Measurements from ENCODE around the gene LRMDA.

Gene LRMDA

DNA sequence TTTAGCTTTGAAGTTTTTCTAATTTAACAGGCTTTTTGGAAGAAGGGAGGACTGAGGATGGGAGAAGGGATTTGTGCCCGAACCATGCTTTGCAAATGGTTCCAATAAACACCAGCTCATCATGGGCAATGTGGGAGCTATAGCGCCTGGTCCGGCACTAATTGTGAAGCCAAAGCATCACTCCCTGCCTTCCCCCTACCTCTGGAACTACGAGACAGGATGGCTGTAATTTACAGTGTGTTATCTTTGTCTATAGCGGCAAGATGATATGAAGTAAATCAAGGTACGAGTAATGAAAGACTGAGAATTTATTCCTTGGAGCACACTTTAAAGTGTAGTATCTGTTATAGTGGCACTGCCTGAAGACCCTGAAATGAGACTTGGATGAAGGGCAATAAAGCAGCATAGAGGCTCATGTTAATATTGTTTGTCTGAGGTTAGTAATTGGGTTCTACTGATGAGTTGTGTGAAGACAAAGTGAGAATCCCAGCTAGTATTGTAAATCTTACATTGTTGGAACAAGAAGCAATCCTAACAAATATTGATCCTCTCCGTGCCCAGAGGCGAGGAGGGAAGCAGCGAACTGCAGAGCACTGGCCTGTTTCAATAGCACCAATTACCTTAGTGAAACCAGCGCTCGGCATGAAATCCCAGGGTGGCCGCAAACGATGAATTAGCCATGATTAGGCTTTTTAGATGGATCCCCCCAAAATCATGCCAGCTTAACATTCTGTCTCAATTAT, 507.1 kb downstream of the LRMDA start:
- no peak for FAIRE-seq
- DNase-seq (ENCODE audit: low spot score): no peak

DNA sequence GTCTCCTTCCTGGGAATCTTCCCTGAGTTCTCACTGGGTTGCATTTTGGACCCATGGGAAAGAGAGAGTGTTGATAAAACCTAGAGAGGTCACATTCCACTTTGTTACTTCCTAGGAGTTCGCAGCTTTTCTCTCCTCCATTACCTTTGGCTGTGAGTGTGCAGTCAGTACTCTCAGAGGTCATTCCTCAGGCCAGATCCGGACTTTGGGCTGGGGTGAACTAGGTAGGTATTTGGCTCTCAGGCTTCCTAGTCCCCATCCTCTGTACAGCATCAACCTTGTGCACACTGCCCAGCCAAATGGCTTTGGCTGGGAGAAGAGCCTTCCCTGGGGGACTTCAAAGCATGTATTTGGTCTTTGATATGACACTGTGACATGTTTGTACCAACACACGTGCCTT, 508.1 kb downstream of the LRMDA start:
- no peak for DNase-seq (ENCODE audit: low spot score)
- no peak for FAIRE-seq

DNA sequence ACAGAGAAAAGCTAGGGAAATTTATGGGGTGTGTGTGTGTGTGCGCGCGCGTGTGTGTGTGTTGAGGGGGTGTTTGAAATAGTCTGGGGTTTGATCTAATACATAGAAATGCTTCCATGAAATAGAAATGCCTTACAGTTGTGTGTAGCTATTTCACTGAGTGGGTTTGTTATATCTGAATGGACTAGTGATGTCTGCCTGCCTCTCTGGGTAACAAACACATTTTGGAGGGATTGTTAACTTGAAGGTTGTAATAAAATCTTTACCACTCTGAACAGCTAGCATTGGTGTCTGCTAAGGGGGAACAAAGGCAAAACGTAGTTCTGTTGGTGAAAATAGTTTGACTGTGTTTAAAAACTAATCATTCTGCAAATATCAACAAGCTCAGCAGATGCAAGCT, 509.3 kb downstream of the LRMDA start:
- DNase-seq (ENCODE audit: low spot score) (no peak), FAIRE-seq (no peak)

DNA sequence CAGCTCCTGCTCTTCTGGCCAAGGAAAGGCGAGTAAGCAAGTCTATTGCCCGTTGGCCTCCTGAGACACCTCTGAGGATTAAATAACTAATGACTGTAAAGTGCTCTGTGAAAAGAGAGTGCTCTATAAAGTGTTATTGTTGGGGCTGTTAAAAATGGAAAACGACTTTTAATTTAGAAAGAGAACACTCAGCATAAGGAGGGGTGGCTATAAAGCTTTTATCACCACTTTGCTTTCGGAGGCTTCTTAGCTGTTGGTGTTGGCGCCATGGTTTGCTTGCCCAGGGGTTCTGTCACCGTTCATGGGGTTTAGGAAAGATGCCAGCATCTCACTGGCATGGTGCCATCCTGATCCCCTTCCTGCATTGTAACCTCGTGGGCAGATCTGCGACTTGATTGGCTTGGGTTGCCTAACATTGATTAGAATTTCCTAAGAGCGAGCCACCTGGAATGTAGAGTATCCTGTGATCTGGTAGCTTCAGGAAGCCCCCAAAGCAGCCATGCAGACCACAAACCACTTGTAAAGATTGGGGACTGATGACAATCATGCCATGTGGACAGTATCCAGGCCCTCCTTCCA, 509.9 kb downstream of the LRMDA start:
- no peak for FAIRE-seq
- no peak for DNase-seq (ENCODE audit: low spot score)

DNA sequence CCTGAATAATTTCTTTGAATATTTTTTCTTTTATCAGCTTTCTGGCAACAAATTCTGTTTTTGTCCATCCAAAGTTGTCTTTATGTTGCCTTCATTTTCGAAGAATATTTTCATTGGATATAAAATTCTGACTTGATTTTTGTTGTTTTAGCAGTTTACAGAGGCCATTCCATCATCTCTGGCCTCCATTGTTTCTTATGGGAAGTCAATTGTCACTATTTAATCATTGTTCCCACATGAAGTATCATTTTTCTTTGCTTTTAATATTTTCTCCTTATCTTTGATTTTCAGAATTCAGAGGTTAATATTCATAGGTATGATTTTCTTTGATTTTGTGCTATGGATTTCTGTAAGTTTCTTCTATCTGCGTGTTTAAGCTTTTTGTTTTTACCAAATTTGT, 512.6 kb downstream of the LRMDA start:
- no peak for FAIRE-seq
- no peak for DNase-seq (ENCODE audit: low spot score)

DNA sequence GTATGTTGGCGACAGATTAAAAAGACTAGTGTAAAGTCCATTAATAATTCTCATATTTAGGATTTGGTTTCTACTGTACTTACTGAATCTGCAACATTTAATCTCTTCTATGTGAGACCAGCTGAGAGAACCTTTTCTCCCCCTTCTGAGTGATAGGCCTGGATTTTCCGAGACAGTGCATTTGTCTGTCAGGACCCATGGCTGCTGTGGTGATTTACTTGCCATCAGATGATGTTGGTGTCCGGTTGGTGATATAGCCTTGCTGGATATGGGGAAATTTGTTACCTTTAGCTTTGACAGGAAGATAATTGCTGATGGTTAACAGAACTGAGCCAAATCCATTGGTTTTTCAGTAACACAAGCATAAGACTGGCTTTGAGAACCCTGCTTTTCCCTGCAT, 517.2 kb downstream of the LRMDA start:
- FAIRE-seq: no peak
- no peak for DNase-seq (ENCODE audit: low spot score)

DNA sequence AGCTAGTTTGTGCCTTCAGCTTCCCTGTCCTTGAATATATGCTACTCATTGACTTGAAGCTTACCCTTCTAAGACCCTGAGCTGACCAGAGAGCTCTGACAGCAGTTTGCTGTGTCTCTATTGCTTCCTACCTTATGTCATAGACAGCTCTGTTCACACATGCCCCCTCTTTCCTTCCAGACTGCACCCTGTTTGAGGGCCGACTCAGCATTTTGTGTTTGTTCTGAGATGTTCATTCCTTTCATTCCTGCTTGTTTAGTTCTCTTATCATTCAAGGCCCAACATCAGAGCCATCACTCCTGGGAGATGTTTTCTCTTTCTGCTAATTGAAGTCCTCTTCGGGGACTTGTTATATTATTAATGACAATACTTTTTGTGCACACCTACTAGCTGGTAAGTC, 518.9 kb downstream of the LRMDA start:
- no peak for FAIRE-seq
- no peak for DNase-seq (ENCODE audit: low spot score)

DNA sequence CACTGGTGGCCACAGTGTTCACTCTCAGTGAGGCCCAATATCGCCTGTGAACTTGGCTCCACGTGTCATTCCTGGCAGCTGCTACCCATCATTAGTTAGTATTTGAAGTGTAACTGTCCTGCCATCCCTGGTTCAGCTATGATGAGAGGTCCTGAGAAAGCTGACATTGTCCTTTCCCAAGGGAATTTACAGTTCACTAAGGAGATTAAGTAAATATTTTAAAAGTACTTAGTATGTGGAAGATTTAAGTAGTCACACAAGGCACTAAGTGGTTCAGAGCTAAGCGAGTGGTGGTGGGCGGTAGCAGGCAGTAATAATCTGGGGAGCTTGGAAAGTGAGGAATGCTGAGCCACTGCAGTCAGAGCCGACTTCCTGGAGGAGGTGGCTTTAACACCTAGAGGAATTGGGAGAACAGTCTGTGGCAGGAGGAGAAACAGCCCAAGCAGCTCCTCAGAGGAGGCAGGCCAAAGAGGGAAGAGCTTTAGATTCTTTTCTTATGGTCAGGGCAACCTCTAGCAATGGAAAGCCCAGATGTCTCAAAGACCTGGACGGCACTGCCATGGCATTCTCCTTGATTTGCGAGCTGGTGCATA, 519.7 kb downstream of the LRMDA start:
- DNase-seq (ENCODE audit: low spot score): no peak
- peak; percentile 61 for FAIRE-seq

DNA sequence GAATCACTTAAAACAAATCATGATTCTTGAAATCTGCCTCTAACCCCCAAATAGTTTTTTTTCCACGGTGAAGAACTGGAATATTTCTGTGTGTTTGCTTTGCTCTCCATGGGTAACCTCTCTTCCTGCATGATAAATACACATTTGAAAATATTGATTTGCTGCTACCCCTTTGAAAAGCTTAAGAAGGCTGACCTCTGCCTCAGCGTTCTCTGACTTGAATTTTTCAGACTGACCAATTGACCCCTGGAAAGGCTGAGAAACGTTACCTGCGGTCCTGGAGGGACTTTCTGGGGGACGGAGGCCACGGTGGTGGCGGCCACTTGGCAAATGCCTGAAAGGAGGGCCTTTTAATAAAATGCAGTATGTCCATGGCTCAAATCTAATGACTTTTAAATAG, 520.2 kb downstream of the LRMDA start:
- DNase-seq (ENCODE audit: low spot score) (no peak), FAIRE-seq (no peak)

DNA sequence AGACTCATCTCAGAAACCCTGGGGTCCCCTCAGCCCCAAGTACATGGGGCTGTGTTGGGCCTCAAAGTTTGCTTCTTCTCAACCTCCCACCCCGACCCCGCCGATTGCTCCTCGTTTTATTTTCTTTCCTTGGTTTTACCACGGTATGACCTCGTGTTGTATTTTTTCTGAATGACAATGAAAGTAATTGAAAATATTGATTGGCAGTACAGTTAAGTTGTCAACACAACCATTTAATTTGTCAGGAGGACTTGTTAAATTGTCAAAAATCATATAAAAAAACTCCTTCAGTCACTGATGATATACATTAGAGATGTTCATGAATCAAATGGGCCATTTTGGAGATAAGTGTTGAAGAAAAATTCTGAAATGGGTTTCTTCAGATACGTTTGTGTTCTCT, 520.7 kb downstream of the LRMDA start:
- DNase-seq (ENCODE audit: low spot score): no peak
- FAIRE-seq: no peak

DNA sequence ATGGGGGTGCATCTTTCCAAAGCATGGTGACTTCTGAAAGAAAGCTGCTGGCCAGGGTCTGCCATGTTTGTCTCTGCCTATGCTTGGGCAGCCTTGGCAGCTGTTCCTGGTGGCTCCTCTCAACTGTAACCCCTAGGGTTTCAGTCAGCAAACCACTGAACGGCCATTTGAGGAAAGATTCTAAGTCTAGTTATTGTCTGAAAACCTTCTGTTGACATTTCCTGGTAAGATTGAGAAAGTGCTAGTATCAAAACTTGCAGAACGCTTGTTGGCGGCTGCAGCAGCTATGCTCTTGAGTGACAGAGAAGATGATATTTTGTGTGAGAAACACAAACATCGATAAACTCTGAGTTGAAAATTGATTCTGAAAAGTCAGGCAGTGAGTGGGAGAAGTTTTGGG, 523.1 kb downstream of the LRMDA start:
- DNase-seq (ENCODE audit: low spot score): no peak

DNA sequence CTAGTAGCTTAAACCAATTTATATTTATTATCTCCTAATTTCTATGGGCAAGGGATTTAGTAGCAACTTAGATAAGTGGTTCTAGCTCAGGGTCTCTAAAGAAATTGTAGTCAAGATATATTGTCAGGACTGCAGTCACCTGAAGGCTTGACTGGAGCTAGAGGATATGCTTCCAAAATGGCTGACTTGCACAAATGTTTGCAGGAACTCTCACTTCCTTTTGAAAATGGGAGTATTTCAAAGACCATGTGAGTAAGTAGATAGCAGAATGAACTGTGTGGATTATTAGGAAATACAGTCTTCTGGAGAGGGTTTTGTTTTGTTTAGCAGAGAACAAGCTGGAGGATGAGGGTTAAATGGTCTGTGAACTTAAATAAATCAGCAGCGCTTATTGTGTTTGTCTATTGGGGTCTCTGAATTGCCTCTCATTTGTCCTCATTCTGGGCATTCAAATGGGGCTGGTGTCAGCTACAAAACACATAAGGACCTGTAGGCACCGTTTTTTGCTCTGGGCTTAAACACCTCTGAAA, 524.6 kb downstream of the LRMDA start:
- no peak for DNase-seq (ENCODE audit: low spot score)
- no peak for FAIRE-seq

More for the DNA sequence above, 523.1 kb downstream of the LRMDA start:
- FAIRE-seq: no peak

DNA sequence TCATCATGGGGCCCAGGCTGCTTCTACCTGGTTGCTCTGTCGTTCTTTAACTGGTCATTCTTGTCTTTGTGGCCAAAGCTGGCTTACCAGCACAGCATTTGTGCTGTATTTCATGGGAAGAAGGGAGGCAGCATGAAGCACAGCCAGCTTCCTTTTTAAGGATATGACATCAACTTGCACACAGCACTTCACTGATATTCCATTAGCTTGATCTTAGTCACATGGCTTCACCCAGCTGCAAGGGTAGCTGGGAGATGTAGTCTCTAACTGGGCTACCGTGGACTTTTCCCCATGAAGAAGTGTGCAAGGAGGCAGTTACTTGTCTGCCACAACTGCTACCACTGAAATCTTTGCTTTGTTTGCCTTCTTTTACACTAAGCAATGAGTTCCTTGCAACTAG, 525.2 kb downstream of the LRMDA start:
- FAIRE-seq: peak; percentile 61

DNA sequence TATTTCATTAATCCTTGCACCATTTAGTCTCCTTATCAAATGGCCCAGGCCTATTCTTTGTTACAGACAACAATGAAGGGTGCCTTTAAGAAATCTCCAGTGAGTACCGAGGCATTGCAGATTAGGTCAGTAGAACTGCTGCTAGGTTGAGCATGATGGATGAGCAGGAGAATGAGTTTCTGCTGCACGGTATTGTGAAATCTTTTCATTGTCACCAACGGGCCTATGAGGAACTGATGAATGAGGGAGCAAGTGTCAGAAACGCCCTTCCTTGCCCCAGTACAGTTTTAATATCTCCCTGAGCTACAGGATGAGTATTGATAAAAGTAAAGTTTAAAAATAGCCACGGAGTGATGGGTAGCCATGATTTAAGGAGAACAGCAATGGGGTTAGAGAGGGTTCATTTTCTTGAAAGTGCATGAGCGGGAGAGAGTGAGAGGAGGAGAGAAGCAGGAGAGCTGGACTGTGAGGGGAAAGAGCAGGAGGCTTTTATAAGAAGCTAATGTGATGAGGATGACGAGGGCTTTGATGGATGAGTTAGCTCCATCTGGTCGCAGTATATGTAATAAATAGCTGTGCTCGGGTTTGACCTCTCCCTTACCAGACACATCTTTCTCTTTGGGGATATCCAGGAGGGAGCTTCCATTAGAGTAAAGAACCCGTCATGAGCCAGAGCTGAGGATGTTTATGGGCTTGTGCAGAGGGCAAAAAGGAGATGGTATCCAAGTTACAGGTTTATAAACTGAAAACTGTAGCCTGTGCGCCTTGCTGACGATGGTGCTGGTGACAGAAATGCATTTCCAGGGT, 526.1 kb downstream of the LRMDA start:
- FAIRE-seq: no peak

More for the DNA sequence above, 525.2 kb downstream of the LRMDA start:
- no peak for DNase-seq (ENCODE audit: low spot score)

DNA sequence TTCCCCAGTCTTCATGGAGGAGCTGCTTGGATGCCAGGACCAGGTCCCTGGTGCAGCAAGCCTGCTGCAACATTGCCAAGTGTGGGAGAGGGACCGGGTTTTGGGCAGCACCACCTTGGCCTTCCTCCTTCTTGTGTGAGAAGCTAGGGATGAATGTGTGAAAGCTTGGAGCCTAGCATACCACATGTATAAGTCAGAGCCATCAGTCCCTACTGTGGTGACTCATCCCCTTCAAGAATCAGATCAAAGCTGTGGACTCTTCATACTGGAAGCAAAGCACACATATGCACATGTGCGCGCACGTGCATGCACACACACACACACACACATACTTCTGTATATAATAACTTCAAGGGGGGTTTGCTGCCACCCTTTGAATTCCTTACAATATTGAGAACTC, 527.8 kb downstream of the LRMDA start:
- FAIRE-seq (peak; percentile 89), DNase-seq (ENCODE audit: low spot score) (peak; percentile 90)

More for the DNA sequence above, 526.1 kb downstream of the LRMDA start:
- no peak for DNase-seq (ENCODE audit: low spot score)

DNA sequence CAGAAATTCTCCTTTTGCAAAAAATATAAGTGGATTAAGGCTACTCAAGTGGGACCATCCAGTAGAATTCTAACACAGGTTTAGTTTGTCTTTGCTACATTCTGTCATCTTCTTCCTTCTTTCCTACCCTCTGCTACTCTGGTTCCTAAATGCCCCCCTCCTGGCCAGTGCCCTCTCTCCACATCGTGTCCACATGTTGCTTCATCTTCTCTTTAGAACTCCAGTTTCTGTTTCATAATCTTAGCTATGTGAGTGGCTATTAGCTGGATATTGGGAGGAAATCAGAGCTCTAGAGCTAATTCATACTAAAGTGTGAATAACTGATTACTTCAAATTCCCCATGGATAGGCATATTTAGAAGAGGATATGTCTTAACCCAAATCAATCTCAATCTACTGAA, 528.5 kb downstream of the LRMDA start:
- DNase-seq (ENCODE audit: low spot score) (no peak), FAIRE-seq (no peak)

DNA sequence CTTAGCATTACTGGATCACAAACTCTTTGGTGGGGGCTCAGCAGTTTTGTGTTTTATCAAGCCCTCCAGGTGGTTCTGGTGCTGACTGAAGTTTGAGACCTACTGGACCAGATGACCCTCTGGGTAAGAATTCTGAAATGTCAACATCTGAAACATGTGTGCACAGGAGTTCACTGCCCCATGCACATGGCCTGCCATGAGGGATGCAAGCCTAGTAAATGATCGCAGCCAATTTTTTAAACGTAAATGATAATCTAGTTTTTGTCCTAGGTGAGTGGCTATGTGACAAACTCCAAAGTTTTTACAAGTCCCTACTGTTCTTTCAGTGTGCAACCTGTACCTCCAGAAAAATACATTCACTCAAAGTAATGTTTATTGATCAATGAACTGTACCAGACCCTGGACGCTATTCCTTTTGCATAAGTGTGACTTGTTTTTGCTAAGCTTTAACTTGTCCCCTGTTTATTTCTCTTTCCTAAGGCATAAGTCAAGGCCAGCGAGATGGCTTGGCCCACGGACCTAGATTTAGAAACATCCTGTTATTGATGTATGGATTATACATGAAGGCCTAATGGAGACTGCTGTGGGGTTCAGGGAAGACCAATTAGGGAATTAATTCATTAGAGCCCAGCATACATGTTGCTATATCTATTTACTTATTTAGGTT, 531.1 kb downstream of the LRMDA start:
- no peak for FAIRE-seq
- DNase-seq (ENCODE audit: low spot score): no peak

DNA sequence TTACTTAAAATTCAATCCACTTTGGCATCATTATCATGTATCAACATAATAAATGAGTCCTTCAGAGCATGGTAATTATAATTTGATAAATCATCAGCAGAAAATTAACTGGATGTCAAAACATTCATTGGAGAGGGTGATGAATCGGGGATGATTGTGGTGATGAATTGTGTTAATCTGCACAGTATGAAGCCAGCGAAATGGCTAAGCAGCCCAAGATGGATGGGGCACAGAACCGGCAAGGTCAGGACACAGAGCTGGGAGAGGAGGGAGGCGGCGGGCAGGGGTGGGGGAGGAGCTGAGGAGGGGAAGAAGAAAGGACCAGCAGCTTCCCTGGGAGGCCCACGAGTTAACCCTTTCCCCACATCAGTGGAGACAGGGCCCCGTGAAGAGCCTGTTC, 536.1 kb downstream of the LRMDA start:
- FAIRE-seq (no peak), DNase-seq (ENCODE audit: low spot score) (no peak)

DNA sequence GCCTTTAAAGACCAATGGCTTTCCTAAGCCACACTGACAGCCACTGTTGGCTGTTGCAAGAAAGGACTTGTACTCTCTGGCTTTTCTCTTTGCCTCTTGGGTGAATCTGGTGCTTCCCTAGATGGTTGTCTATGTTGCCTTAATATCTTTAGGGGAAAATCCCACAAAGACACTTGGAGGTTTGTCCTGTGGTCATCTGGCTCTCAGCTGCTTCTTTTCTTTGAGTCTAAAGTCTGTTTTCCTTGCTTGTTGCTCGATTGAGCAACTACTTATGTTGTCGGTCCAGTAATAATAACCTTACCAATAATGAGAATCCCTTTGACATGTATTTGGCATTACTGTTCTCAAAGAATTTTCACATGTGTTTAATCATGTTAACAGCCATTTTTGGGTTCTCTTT, 537.6 kb downstream of the LRMDA start:
- FAIRE-seq (no peak), DNase-seq (ENCODE audit: low spot score) (no peak)

DNA sequence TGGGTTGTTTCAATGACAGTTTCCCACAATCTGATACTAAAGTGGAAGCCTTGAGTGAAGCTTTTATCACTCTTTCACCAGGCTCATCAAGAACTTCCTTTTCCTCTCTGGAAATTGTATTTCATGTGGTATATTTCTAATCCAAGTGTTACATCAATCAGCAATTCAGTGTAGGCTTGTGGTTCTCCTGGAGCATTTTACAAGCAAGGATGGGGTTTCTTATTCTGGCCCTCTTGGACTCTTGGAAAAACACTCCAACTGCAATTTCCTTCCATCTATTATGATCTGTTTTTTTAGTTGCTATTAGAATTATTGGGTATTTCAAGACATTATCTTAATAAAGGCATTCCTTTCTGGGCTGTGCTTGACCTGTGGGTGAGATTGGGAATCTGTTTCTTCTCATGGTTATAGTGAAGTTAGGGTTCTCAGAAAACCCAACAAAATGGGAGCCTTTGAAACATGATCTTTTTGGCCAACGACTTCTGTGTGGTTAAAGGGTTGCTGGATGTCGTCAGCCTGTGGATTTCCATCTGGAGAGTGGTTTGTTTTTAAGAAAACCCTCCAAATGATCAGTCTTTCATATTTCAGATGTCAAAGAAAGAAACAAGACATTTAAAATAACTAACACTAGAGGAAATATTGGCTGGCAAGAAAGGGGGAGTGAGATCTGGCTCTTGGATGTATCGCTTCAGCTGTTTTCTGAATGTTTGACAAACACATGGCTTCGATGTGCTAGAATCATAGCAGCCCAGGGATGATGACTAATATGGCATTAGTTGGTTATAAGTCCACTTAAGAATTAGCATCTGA, 540.2 kb downstream of the LRMDA start:
- no peak for FAIRE-seq
- peak; percentile 18 for DNase-seq (ENCODE audit: low spot score)

All from urothelium cell line (cell line).